GM23338 (cell line): Measurements from ENCODE around the gene PSMG4. TPM values are rescaled to one million over a fixed set of nuclear protein-coding genes. Genes with fewer than 3 reads are reported as not detected.

Experiments used
- ATAC-seq: fragments of 200-7000 bp; cut with Tn5 transposase; 3 replicates; pipeline ENCODE4 v1.9.1; 2020
- DNase-seq: peaks from one replicate; pipeline ENCODE4 v3.0.0-alpha.2; 2015; ENCODE audit warnings: low spot score
- H2AFZ ChIP-seq: fragments of 200-600 bp; sonication (generic); 2 replicates; pipeline ENCODE4 v1.8.0; 2016; ENCODE audit warnings: antibody characterized with exemption, mild to moderate bottlenecking, moderate library complexity
- H3F3A ChIP-seq: fragments of 200-600 bp; sonication (generic); replicated peaks from 2 replicates; pipeline ENCODE4 v1.8.0; 2017; ENCODE audit warnings: antibody characterized with exemption, mixed run types, low read depth
- H3K27ac ChIP-seq: fragments of 200-600 bp; sonication (generic); 2 replicates; pipeline ENCODE4 v1.6.1; 2016; ENCODE audit warnings: low read depth
- H3K27me3 ChIP-seq: fragments of 200-600 bp; sonication (generic); 2 replicates; pipeline ENCODE4 v1.8.0; 2016; ENCODE audit warnings: mild to moderate bottlenecking, mixed run types, moderate library complexity; ENCODE audit not compliant: insufficient read depth
- H3K36me3 ChIP-seq: fragments of 200-600 bp; sonication (generic); 2 replicates; pipeline ENCODE4 v1.8.0; 2016; ENCODE audit warnings: mild to moderate bottlenecking; ENCODE audit not compliant: insufficient read depth
- H3K4me1 ChIP-seq: fragments of 200-600 bp; sonication (generic); 2 replicates; pipeline ENCODE4 v1.8.0; 2016; ENCODE audit warnings: mild to moderate bottlenecking, moderate library complexity; ENCODE audit not compliant: insufficient read depth
- H3K4me2 ChIP-seq: fragments of 200-600 bp; sonication (generic); 2 replicates; pipeline ENCODE4 v1.7.1; 2017; ENCODE audit warnings: mixed run types
- H3K4me3 ChIP-seq: fragments of 200-600 bp; sonication (generic); 2 replicates; pipeline ENCODE4 v1.6.1; 2016; ENCODE audit warnings: mixed run types
- H3K79me2 ChIP-seq: fragments of 200-600 bp; sonication (generic); replicated peaks from 2 replicates; pipeline ENCODE4 v1.8.0; 2017; ENCODE audit warnings: mild to moderate bottlenecking; ENCODE audit not compliant: insufficient read depth
- H3K9me2 ChIP-seq: fragments of 200-600 bp; sonication (generic); 2 replicates; pipeline ENCODE4 v1.8.0; 2017; ENCODE audit not compliant: insufficient read depth
- H4K20me1 ChIP-seq: fragments of 200-600 bp; sonication (generic); replicated peaks from 2 replicates; pipeline ENCODE4 v1.8.0; 2017; ENCODE audit warnings: mild to moderate bottlenecking; ENCODE audit not compliant: insufficient read depth
- H3K27ac Mint-ChIP-seq: 2 replicates; pipeline ENCODE4 v1.8.0; 2020; ENCODE audit warnings: inconsistent platforms, mild to moderate bottlenecking, moderate library complexity, mixed read lengths
- H3K27me3 Mint-ChIP-seq: 3 replicates; pipeline ENCODE4 v1.8.0; 2022; ENCODE audit warnings: low read depth, mild to moderate bottlenecking, moderate library complexity, mixed read lengths, inconsistent platforms; ENCODE audit not compliant: insufficient read depth, poor library complexity
- H3K36me3 Mint-ChIP-seq: 3 replicates; pipeline ENCODE4 v1.8.0; 2021; ENCODE audit warnings: low read depth, mild to moderate bottlenecking, inconsistent platforms, moderate library complexity, mixed read lengths
- H3K4me1 Mint-ChIP-seq: 3 replicates; pipeline ENCODE4 v1.8.0; 2020; ENCODE audit warnings: mild to moderate bottlenecking, inconsistent platforms, mixed read lengths
- H3K4me3 Mint-ChIP-seq: 3 replicates; pipeline ENCODE4 v1.8.0; 2021; ENCODE audit warnings: moderate library complexity, mild to moderate bottlenecking, inconsistent platforms, mixed read lengths
- H3K9me3 Mint-ChIP-seq: 3 replicates; pipeline ENCODE4 v1.8.0; 2020; ENCODE audit warnings: moderate library complexity, mild to moderate bottlenecking, inconsistent platforms, mixed read lengths
- CREB1 ChIP-seq: fragments of 250-450 bp; sonication (Bioruptor Pico); IDR thresholded peaks from 2 replicates; pipeline ENCODE4 v1.5.0; 2020; ENCODE audit warnings: low read depth, mild to moderate bottlenecking, moderate library complexity
- EZH2phosphoT487 ChIP-seq: fragments of 200-600 bp; sonication (generic); IDR thresholded peaks from one replicate; pipeline ENCODE4 v1.8.1; 2018; ENCODE audit warnings: antibody characterized with exemption; ENCODE audit not compliant: unreplicated experiment
- JUNB ChIP-seq: IDR thresholded peaks from one replicate; pipeline ENCODE4 v1.6.1; 2016; ENCODE audit warnings: antibody characterized with exemption; ENCODE audit not compliant: unreplicated experiment
- NANOG ChIP-seq: IDR thresholded peaks from 2 replicates; pipeline ENCODE4 v1.6.1; 2016; ENCODE audit warnings: antibody characterized with exemption, borderline replicate concordance
- STAT1 ChIP-seq: IDR thresholded peaks from one replicate; pipeline ENCODE4 v1.6.1; 2016; ENCODE audit warnings: antibody characterized with exemption; ENCODE audit not compliant: unreplicated experiment
- ZNF331 ChIP-seq: fragments of 250-450 bp; sonication (Bioruptor Pico); IDR thresholded peaks from 2 replicates; pipeline ENCODE4 v1.5.0; 2020; ENCODE audit warnings: low read depth, mild to moderate bottlenecking, moderate library complexity
- ZNF462 ChIP-seq: fragments of 250-450 bp; sonication (Bioruptor Pico); IDR thresholded peaks from 2 replicates; pipeline ENCODE4 v1.5.0; 2020; ENCODE audit warnings: mild to moderate bottlenecking, moderate library complexity
- polyA plus RNA-seq: library from polyadenylated mRNA; unstranded; fragments of >200 nt; fragmentation: Nextera tagmentation; extraction: Ambion mirVana; gene quantifications from 2 replicates; pipeline ENCODE4 v1.2.1, GENCODE V29; 2016
- total RNA-seq: library from RNA; depleted of rRNA; stranded (reverse); fragments of >200 nt; shearing (Covaris generic); gene quantifications from 2 replicates; pipeline ENCODE4 v1.2.3, GENCODE V29; 2014
- TF ChIP-seq, protein P1 (sequence below), 2 experiments: fragments of 200-600 bp in 1 of 2; sonication (generic) in 1 of 2; conservative IDR thresholded peaks; 2 replicates each; pipeline versions ENCODE4 v1.5.1 to v1.6.1; 2016 to 2017; ENCODE audit warnings: antibody characterized with exemption in 2 of 2, low read depth in 2 of 2, mild to moderate bottlenecking in 2 of 2, moderate library complexity in 1 of 2
- TF ChIP-seq, protein P2 (sequence below): IDR thresholded peaks from one replicate; pipeline ENCODE4 v1.6.1; 2018; ENCODE audit warnings: antibody characterized with exemption; ENCODE audit not compliant: unreplicated experiment

Gene PSMG4
- total and polyA plus RNA-seq, 2 experiments from 2014 or later: 37.2 to 168 TPM

GRCh38 chr6:3305216-3305565 lies 46.4 kb downstream of the PSMG4 start:
- peaks cover 5% of the 10 kb centered on the region for H3K4me1 Mint-ChIP-seq
- peaks cover 3% of the 10 kb centered on the region; the same call in 1 of the 3 replicates for H3K9me3 Mint-ChIP-seq
- Histone ChIP-seq H3K4me3 (no peak overlapping the region), H3K9me2 (no peaks in the 10 kb centered on the region; the same call in 1 of the 2 replicates), H3K79me2 (no peaks in the 10 kb centered on the region), H3K36me3 (peaks cover 4% of the 10 kb centered on the region; the same call in 1 of the 2 replicates), H3K4me2 (no peak overlapping the region), H4K20me1 (peaks cover 3% of the 10 kb centered on the region; the same call in 1 of the 2 replicates), H3K27me3 (no peaks in the 10 kb centered on the region), H3F3A (no peaks in the 10 kb centered on the region), H2AFZ (no peak overlapping the region), H3K27ac (no peak overlapping the region), H3K4me1 (no peaks in the 10 kb centered on the region)
- peaks cover 11% of the 10 kb centered on the region for H3K27me3 Mint-ChIP-seq
- H3K27ac Mint-ChIP-seq: no peak overlapping the region
- no peak for TF ChIP-seq ZNF331
- TF ChIP-seq CREB1: no peak
- TF ChIP-seq JUNB: no peak
- TF ChIP-seq, protein P1, sequence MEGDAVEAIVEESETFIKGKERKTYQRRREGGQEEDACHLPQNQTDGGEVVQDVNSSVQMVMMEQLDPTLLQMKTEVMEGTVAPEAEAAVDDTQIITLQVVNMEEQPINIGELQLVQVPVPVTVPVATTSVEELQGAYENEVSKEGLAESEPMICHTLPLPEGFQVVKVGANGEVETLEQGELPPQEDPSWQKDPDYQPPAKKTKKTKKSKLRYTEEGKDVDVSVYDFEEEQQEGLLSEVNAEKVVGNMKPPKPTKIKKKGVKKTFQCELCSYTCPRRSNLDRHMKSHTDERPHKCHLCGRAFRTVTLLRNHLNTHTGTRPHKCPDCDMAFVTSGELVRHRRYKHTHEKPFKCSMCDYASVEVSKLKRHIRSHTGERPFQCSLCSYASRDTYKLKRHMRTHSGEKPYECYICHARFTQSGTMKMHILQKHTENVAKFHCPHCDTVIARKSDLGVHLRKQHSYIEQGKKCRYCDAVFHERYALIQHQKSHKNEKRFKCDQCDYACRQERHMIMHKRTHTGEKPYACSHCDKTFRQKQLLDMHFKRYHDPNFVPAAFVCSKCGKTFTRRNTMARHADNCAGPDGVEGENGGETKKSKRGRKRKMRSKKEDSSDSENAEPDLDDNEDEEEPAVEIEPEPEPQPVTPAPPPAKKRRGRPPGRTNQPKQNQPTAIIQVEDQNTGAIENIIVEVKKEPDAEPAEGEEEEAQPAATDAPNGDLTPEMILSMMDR (conservative IDR thresholded peaks at IDR 0.05; ENCODE audit: low read depth in 2 of 2): no peak
- TF ChIP-seq ZNF462 (CRISPR knock-in tag): no peak
- TF ChIP-seq STAT1: no peak
- TF ChIP-seq, protein P2, sequence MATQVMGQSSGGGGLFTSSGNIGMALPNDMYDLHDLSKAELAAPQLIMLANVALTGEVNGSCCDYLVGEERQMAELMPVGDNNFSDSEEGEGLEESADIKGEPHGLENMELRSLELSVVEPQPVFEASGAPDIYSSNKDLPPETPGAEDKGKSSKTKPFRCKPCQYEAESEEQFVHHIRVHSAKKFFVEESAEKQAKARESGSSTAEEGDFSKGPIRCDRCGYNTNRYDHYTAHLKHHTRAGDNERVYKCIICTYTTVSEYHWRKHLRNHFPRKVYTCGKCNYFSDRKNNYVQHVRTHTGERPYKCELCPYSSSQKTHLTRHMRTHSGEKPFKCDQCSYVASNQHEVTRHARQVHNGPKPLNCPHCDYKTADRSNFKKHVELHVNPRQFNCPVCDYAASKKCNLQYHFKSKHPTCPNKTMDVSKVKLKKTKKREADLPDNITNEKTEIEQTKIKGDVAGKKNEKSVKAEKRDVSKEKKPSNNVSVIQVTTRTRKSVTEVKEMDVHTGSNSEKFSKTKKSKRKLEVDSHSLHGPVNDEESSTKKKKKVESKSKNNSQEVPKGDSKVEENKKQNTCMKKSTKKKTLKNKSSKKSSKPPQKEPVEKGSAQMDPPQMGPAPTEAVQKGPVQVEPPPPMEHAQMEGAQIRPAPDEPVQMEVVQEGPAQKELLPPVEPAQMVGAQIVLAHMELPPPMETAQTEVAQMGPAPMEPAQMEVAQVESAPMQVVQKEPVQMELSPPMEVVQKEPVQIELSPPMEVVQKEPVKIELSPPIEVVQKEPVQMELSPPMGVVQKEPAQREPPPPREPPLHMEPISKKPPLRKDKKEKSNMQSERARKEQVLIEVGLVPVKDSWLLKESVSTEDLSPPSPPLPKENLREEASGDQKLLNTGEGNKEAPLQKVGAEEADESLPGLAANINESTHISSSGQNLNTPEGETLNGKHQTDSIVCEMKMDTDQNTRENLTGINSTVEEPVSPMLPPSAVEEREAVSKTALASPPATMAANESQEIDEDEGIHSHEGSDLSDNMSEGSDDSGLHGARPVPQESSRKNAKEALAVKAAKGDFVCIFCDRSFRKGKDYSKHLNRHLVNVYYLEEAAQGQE: no peak
- TF ChIP-seq NANOG: no peak
- no peak for TF ChIP-seq EZH2phosphoT487
- DNase-seq (no peak), ATAC-seq (no peak)
- peaks cover 43% of the 10 kb centered on the region for H3K36me3 Mint-ChIP-seq
- no peak overlapping the region for H3K4me3 Mint-ChIP-seq
